Mucosa of descending colon (tissue), 3 donors: ENCODE data around the gene ASXL2. TPM values are rescaled to one million over a fixed set of nuclear protein-coding genes. Genes with fewer than 3 reads are reported as not detected.

Experiments
- ATAC-seq: fragments of 200-7000 bp; cut with Tn5 transposase; one replicate; pipeline ENCODE4 v1.9.1; 2020; ENCODE audit warnings: mild to moderate bottlenecking, moderate library complexity
- DNase-seq, 3 donors: peaks; one replicate each; pipeline ENCODE4 v3.0.0-alpha.2; 2020
- H3K36me3 ChIP-seq: fragments of 200-600 bp; one replicate; pipeline ENCODE4 v1.8.0; 2021; ENCODE audit warnings: low read depth, mild to moderate bottlenecking
- H3K4me1 ChIP-seq: fragments of 200-600 bp; one replicate; pipeline ENCODE4 v1.8.0; 2021; ENCODE audit warnings: low read depth, mild to moderate bottlenecking
- H3K4me3 ChIP-seq: fragments of 200-600 bp; one replicate; pipeline ENCODE4 v1.8.0; 2021; ENCODE audit warnings: mild to moderate bottlenecking
- H3K9me3 ChIP-seq: fragments of 200-600 bp; one replicate; pipeline ENCODE4 v1.8.0; 2021; ENCODE audit warnings: mild to moderate bottlenecking
- CTCF ChIP-seq: fragments of 200-600 bp; IDR thresholded peaks from one replicate; pipeline ENCODE4 v1.8.0; 2022; ENCODE audit warnings: antibody characterized with exemption, mild to moderate bottlenecking
- intact Hi-C, 2 donors: fragments of 100-400 bp; cut with DNase I in 1 of 2; cut with micrococcal nuclease in 1 of 2; formaldehyde crosslinking; loops; one replicate each; pipeline versions ENCODE4 v1.11.0 to v1.11.1; 2022; cut with DNase I, micrococcal nuclease
- total RNA-seq, 3 donors: library from RNA; stranded (reverse); fragmentation: NEBNext Ultra II Directional in 2 of 3; extraction: Animal tissue kit (Norgen Biotek cat#: 25700) in 2 of 3; gene quantifications; one replicate each; pipeline versions ENCODE4 v1.2.1 to v1.2.4, GENCODE V29; 2021 to 2023
- donor health status: DM: no; HTN: no; CAD: no; lungs with moderate emphysema.
- donor health status: DM: no; HTN: no; CAD: no.
- donor health status: DM: no; HTN: yes; CAD: no.

Gene ASXL2
- total RNA-seq, 3 donors from 2014 or later: 29.9 to 39.2 (median 33.4) TPM

DNA sequence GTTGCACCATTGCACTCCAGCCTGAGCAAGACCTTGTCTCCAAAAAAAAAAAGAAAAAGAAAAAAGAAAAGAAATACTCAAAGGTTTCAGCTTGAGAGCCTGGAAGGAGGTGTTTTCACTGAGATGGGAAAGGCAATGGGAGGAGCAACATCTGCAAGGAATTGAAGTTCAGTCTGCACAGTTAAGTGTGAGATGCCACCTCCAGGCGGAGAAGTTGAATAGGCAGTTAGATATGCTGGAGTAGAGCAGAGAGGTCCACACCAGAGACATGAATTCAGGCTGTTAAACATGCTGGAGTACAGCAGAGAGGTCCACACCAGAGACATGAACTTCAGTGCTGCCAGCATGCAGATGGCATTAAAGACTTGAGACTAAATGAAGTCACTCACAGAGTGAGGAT lies 163.5 kb downstream of the ASXL2 start:
- intact Hi-C loops: no loop called here
- H3K4me1 ChIP-seq: no peaks in the 10 kb centered on the region
- DNase-seq: no peak
- H3K36me3 ChIP-seq: no peaks in the 10 kb centered on the region
- ATAC-seq: no peak
- H3K4me3 ChIP-seq: no peak overlapping the region
- TF ChIP-seq CTCF: no peak
- H3K9me3 ChIP-seq: no peaks in the 10 kb centered on the region

DNA sequence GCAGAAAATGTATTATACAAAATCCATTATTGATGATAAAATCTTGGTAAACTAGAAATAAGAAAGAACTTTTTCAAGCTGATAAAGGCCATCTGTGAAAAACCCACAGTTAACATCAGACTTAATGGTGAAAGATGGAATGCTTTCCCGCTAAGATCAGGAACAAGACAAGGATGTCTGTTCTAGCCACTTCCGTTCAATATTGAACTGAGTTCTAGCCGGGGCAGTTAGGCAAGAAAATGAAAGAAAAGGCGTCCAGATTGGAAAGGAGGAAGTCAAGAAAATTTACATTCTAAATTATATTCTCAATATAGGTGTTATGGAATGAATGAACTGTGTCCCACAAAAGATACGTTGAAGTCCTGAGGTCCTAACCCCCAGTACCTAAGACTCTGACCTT lies 165.8 kb downstream of the ASXL2 start:
- no peak for ATAC-seq

DNA sequence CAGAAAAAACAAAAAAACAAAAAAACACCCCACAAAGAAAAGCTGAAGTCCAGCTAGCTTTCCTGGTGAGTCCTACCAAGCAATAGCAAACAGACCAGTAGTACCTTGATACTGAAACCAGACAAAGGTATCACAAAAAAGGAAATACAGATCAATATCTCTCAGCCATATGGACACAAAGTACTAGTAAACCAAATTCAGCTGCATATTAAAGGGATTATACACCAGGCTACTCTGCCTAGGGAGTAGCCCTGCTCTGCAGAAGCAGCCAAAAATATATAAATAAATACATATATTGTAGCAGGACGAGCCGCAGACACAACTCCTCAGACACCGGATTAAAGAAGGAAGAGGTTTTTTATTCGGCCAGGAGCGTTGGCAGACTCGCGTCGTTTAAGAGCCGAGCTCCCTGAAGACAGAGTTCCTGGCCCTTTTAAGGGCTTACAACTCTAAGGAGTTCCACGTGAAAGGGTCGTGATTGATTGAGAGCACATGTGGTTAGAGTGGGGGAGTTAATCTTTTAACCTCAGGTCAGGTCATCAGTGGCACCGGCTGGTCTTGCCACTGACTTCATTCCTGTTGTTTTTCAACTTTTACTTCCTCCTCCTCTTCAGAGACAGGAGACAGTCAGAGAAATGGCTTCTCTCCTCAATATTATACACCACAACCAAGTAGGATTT lies 166.5 kb downstream of the ASXL2 start:
- ATAC-seq (no peak), DNase-seq (peak in 1 of 3 donors; percentile 6)
- no peaks in the 10 kb centered on the region for H3K36me3 ChIP-seq
- no peak overlapping the region for H3K4me3 ChIP-seq
- intact Hi-C loops: no loop called here
- no peak for TF ChIP-seq CTCF
- no peaks in the 10 kb centered on the region for H3K4me1 ChIP-seq
- H3K9me3 ChIP-seq: no peaks in the 10 kb centered on the region

More for the DNA sequence above, 165.8 kb downstream of the ASXL2 start:
- Histone ChIP-seq H3K9me3 (no peaks in the 10 kb centered on the region), H3K4me1 (no peaks in the 10 kb centered on the region), H3K36me3 (no peaks in the 10 kb centered on the region), H3K4me3 (no peak overlapping the region)
- TF ChIP-seq CTCF: no peak
- intact Hi-C loops: no loop called here
- DNase-seq: no peak

GRCh38 chr2:25710750-25711149 lies 167.5 kb downstream of the ASXL2 start:
- no peak for TF ChIP-seq CTCF
- Histone ChIP-seq H3K4me1 (no peaks in the 10 kb centered on the region), H3K9me3 (no peaks in the 10 kb centered on the region), H3K36me3 (no peaks in the 10 kb centered on the region), H3K4me3 (no peak overlapping the region)
- DNase-seq (no peak), ATAC-seq (no peak)
- intact Hi-C loops: no loop called here

DNA sequence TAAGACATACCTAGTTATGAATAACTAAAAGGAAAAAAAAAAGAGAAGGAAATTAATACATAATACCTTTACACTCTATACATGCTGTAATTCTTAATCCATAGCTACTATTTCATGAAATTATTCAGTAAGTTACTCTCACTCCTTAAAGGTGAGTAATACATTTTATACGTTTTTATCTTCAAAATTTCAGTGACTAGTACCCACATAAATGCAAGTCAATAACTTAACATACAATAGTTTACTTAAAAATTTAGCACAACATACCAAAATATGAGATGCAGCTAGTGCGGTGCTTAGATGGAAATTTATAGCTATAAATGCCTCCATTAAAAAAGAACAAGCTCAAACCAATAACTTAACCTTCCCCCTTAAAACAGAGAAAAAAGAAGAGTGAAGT lies 168.9 kb downstream of the ASXL2 start:
- no peaks in the 10 kb centered on the region for H3K4me1 ChIP-seq
- no peak overlapping the region for H3K4me3 ChIP-seq
- no peak for TF ChIP-seq CTCF
- no peaks in the 10 kb centered on the region for H3K9me3 ChIP-seq
- ATAC-seq: no peak
- H3K36me3 ChIP-seq: no peaks in the 10 kb centered on the region
- intact Hi-C loops: no loop called here
- DNase-seq: no peak
